HK-2 (cell line): Measurements from ENCODE around the gene SPEN.
A peak's percentile ranks its signal among the peaks of the same experiment; 100 is the strongest.
"Not testable (repeated sequence)": the region's sequence is repeated elsewhere in the genome, so short reads cannot be mapped to it uniquely, and the experiment has no call there.

Experiments
- DNase-seq: peaks from one replicate; pipeline ENCODE4 v3.0.0-alpha.2; 2018; ENCODE audit not compliant: unreplicated experiment

Gene SPEN

GRCh38 chr1:15834406-15835204 is 12.9 kb upstream of the SPEN start:
- peak; percentile 92 for DNase-seq

GRCh38 chr1:15835205-15835740 is 12.2 kb upstream of the SPEN start:
- DNase-seq, result no peak

- peak; percentile 100 for DNase-seq
Measured at GRCh38 chr1:15835741-15836510, 11.6 kb upstream of the SPEN start.

DNA sequence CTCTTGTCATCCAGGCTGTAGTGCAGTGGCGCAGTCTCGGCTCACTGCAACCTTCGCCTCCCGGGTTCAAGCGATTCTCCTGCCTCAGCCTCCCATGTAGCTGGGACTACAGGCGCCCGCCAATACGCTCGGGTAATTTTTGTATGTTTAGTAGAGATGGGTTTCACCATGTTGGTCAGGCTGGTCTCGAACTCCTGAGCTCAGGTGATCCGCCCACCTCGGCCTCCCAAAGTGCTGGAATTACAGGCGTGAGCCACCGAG is 11.1 kb upstream of the SPEN start:
- not testable (repeated sequence) for DNase-seq

GRCh38 chr1:15836772-15837669 is 10.5 kb upstream of the SPEN start:
- no peak for DNase-seq

- DNase-seq, result no peak
Measured at GRCh38 chr1:15837931-15838330, 9.6 kb upstream of the SPEN start.

DNA sequence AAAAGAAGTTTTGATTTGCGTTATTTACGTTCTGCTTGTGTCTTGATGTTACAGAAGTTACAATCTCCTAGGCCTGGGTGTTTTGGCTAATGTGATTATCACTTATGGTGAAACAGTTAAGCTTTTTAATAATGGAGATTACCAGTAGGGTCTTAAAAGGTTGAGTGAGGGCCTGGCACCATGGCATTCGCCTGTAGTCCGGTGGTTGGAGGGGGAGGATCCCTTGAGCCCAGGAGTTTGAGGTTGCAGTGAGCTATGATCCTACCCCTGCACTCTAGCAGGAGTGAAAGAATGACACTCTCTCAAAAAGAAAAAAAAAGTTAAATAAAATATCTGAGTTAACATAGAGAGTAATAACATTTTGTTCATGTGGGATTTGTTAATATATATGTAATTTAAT is 8.8 kb upstream of the SPEN start:
- no peak for DNase-seq

DNA sequence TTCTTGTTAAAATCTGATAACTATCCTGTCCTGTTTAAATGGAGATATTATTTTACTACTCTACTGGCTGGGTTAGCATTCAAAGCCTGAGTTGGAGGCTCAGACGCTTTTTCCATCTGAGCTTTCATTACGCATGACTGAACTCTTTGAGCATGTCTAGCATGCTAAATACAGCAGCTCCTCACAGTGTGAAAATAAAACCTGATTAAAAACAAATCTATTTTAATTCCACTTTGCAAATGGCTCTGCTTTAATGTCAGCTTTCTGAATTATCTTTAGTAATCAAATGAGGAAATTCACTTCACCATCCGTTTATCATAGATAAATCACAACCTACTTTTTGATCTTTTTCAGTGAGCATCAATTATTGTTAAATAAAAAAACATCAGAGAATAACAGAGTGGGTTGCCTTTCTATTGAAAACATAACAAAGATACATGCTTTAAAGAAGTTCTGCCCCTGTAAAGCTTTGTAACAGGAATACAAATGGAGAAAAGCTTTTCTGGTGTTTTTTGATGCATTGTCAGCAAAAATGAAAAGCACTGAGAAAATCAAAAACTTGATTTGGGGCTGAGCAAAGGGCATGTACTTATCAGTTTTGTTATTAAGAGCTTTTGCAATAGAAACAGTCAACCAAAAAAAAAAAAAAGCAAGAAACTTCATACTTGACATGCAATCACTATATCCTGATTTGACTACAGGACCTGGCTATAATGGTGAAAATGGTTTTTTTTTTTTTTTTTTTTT is 3.5 kb upstream of the SPEN start:
- DNase-seq, result no peak

DNA sequence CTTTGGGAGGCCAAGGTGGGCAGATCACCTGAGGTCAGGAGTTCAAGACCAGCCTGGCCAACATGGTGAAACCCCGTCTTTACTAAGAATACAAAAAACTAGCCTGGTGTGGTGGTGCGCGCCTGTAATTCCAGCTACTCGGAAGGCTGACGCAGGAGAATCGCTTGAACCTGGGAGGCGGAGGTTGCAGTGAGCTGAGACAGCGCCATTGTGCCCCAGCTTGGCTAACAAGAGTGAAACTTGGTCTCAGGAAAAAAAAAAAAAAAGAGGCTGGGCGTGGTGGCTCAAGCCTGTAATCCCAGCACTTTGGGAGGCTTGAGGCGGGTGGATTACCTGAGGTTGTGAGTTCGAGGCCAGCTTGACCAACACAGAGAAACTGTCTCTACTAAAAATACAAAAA is 1.5 kb upstream of the SPEN start:
- not testable (repeated sequence) for DNase-seq

DNA sequence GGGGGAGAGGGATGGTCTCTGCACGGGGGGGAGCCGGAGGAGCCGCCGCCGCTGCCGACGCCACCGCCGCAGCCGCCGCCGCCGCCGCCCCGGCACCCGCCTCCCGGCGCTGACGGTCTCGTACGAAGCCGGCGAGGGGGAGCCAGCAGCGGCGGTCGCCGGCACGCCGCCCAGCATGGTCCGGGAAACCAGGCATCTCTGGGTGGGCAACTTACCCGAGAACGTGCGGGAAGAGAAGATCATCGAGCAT is 311 bp downstream of the SPEN start:
- DNase-seq, result no peak

DNA sequence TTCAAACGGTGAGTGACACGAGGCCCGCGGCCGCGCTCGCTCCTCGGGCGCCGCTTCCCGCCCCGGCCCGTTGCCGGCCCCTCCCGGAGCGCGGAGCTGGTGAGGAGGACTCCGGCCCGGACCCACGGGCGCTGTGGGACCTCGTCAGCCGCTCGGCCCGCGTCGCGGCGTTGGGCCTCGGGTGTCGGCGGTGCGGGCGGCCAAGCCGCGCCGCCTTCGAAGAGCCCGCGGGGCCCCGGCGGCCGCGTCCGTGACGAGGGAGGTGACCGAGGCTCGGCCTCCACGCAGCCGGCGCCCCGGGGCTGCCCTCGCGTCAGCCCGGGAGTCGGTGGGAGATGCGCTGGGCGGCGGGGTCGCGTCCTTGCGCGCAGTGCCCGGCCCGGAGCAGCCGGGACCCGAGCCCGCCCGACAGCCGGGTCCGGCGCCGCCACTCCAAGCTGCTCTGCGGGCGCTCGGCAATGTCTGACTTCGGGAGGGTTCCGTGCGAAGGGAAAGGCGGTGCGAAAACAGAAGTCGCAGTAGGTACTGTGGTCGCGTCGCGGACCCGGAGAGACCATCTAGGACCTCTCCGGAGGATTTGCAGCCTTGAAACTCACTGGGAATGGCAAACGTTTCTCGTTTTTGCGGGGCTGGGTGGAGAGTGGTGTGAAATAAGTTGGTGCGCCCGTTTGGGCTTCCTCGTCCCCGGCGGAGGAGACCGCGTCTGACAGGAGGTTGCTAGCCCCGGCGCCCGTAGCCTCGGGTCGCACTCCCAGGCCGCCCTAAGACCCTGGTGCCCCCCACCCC is 829 bp downstream of the SPEN start:
- peak; percentile 42 for DNase-seq

GRCh38 chr1:15848929-15849774 is 1.6 kb downstream of the SPEN start:
- DNase-seq, result peak; percentile 84

DNA sequence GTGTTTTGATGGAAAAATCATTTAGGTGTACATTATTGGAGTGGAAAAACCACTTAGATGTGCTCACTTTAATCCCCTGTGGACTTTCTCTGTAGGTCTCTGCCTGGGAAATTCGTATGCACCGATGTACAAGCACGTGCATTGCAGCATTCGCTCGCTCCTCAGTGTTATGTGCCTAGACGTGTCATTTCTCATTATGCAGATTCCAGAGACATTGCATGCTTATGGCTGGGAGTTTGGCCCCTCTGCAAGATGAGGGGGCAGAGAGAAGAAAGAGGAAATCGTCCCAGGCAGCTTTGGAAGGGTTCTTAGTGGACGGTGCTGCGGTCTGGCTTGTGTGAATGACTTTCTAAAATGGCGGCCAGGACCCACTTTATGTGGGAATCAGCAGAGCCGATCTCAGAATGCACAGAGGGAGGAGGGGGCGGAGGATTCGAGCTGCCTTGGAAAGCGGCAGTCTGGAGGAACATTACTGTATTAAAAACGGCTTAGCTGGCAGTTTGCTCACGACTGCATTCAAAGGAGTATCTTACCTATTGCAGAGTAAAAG is 2.3 kb downstream of the SPEN start:
- peak; percentile 50 for DNase-seq

DNA sequence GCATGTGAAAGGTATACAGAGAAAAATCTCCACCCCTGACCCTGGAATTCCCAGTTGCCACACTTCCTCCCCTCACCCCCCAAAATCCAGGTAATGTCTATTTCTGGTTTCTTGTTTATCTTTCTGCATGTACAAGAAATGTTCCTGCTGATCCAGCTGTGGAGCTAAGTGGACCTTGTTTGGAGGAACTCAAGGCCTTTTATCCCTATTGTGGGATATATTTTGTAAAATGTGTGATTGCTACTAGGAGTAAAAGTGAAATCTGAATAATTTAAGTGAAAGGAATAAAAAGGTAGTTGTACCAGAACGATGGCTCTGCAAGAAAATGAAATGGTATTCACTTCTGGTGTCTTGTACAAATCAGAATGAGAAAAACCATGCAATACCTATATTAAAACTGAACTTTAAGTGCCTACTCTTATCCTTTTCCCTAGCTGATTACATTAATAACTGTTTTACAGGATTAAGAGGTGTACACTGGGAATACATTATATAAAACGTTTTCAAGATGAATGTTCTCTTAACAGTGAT is 3.0 kb downstream of the SPEN start:
- DNase-seq, result no peak

- DNase-seq, result no peak
Measured at GRCh38 chr1:15851210-15852035, 3.9 kb downstream of the SPEN start.

DNA sequence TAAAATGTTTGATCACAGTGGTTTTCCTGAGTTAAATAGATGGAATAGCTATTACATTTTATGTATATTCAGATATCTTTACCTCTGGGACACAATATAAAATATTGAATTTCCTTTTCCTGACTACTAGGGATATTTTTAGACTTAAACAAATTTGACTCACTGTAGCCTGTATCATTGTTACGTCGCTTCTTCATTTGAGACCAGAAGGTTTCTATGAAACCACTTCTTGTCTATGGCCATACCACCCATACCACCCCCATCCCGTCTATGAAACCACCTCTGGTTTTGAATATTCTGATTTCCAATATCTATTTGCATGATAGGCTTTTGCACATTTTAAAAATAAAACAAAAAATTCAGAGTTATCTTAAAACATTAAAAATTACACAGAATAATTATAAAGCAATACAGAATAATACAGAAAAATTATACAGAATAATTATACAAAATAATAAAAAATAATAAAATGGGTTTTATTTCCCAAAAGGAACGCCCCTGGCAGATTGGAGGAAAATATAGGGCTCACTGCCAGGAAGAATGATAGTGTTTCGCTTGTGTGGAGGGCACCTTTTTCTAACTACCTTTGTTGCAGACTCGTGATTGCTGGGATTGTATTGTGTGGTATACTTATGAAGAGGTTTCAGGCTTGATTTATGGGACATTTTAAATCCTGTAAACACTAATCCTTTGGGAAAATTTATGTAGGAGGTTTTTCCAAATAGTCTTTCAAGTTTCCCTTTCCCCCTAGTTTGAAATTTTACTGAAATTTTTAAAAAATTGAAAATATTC is 4.7 kb downstream of the SPEN start:
- no peak for DNase-seq

DNA sequence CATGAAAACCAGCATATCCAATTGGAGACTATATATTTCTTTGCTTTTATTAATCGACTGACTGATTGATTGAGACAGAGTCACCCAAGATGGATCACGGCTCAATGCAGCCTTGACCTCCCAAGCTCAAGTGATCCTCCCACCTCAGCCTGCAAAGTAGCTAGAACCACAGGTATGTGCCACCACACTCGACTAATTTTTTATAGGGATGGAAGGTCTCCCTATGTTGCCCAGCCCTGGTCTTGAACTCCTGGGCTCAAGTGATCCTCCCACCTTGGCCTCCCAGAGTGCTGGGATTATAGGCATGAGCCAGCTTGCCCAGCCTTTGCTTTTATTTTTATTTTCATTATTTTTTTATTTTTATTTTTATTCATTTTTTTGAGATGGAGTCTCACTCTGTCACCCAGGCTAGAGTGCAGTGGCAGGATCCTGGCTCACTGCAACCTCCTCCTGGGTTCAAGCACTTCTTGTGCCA is 5.4 kb downstream of the SPEN start:
- no peak for DNase-seq

- no peak for DNase-seq
Measured at GRCh38 chr1:15856888-15857287, 9.4 kb downstream of the SPEN start.
